Activated T-helper 1 cell treated with Interleukin-2 at 50 U/mL for 16 hours (primary cell): Measurements from ENCODE around the gene CDK4.

Source experiments
- DNase-seq: peaks from one replicate; pipeline ENCODE4 v3.0.0-alpha.2; 2020; ENCODE audit warnings: low read depth

The CDK4 gene

DNA sequence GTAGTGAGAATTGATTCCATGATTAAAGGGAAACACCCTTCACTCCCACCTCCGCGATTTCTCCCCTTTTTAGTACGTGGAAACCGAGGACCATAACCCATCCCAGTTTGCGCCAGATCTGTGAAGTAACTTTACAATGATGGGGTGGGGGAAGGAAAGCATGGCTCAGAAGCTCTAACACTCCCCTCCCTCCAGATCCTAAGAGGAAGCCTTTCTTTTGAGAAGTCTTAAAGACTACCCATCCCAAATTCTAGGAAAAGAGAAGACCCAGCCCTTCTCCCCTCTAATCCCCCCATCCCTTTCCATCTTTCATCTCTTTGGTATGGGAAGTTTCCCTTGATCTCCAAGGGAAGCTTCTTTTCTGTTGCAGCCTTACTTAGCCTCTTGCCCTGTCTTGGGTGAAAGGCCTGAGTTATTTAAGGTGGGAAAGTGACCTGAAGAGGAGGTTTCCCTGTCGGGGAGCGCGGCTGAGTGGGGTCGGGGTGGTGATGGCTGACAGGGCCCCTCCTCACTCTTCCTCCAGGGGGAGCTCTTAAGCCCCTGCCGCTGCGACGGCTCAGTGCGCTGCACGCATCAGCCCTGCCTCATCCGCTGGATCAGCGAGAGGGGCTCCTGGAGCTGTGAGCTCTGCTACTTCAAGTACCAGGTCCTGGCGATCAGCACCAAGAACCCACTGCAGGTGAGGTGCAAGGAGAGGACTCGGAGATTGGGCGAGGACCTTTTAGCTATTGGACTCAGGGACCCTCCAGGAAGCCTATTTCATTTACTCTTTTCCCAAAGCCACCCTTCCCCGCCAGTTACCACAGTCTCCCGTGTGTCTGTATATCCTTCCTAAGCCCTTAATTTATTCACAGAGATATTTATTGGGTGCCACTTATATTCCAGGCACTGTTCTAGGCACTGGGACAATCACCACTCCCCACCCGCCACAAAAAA lies 4.6 kb upstream of the CDK4 start:
- DNase-seq = peak; percentile 55

DNA sequence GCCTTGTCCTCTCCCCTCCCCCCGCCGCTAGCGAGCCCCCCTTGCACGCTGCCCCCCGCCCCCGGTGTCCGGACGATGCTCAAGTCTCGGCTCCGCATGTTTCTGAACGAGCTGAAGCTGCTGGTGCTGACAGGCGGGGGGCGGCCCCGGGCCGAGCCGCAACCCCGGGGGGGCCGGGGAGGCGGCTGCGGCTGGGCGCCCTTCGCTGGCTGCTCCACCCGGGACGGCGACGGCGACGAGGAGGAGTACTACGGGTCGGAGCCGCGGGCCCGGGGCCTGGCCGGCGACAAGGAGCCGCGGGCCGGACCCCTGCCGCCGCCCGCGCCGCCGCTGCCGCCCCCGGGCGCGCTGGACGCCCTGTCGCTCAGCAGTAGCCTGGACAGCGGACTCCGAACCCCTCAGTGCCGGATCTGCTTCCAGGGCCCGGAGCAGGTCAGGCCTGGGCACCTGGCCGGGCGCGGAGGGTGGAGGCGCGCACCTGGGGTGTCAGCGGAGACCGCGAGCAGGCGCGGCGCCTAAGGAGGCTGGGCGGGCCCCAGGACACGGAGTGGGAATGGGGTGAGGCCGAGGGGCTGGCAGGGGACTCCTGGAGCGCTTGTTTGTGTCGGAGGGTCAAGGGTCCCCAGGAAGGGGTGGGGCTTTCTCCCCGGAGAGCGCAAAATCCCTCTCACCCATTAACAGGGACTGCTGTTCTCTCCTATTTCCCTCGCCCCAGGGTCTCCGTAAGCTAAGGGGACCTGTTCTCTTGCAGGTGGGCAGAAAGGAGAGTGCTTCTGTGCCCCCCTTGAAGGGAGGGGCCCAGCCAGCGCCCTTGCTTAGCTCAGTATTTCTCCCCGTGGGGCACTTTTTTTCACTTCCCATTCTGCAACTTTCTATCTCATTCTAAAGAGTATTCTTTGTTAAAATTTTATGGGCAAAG lies 3.6 kb upstream of the CDK4 start:
- peak; percentile 29 for DNase-seq

DNA sequence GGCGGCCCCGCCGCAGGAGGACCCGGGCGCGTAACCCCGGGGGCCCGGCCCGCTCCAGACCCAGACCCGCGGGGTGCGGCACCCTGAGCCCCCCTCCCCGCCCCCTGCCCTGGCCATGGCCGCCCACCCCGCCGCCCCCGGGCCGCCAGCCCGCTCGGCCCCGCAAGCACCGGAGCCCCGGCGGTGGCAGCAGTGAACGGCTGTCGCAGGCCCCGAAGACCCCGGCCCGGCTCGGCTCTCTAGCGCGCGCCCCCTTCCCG lies 3.0 kb upstream of the CDK4 start:
- DNase-seq = no peak

DNA sequence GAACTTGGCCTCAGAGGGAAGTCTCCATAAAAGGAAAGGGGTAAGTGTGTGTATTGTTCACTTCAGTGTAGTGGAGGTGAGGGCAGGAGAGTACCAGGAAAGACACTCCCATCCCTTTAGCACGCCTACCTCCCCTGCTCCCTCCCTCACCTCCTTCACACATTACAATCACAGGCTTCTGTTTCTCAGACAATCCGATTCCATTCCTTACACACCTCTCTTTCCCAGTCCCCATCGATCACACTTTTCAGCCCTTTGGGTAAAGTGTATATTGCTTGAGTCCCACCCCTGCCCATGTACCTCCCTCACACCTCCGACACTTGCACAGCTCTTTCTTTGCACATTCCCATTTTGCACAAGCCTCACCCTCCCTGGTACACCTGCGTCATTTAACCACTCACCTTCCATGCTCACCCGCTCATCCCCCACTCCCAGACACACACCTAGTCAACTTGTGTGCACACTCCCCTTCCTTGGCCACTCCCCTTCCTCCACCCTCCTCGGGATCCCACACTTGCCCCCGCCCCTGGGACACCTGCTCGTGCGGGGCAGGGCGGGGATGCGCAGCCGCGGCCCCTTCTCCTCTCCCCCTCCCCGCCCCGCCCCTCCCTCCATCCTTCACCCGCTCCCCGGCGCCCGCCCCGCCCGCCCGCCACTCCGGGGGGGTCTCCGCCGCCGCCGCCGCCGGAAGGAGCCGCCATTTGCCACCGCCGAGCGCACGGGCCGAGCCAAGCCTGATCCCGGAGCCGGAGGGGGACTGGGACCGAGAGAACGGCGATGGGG lies 2.5 kb upstream of the CDK4 start, which contains the start of gene MARCHF9:
Gene MARCHF9 (plus strand): TSS at position 693 of the 783 bp plus-strand sequence. CDS start 426 bp downstream, outside the sequence.
- DNase-seq = peak; percentile 77

DNA sequence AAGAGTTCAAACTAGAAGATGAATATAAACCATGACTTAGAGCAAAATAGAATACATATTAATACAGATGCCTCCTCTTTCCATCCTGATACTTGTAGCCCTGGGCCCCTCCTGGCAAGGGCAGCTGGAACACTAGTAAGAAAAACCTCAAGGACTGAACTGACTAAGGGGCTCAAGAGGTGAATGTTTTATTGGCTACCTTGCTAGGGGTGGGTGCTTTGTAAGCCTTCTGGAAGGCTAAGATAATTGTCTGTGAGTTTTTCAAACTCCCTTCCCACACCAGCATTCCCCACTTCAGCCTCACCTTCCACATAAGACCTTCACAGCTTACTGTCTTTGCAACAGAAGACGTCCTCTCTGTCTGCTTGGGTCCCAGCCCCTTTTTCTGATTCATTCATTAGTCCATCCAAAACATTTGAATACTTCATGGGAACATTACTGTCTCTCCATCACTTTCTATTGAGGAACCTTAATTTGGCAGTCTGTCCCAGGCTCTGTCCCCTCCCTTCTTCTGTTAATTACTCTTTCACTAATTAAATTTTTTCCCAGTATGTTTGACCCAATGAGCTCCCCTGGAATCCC lies 1.7 kb upstream of the CDK4 start:
- no peak for DNase-seq

DNA sequence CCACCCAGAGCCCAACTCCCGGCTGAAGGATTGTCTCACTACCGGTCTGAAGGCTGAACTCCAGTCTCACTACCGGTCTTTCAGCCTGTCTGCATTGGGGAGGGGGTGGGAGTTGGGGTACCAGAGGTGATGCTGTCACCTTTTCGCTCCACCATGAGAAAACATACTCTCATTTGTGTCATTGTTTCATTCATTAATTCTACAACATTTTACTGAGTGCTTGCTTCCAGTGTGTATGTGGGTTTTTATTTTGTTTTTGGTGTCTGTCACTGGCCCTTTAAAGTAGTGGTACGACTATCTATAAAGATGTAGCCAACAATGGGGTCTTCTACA lies 524 bp upstream of the CDK4 start:
- DNase-seq = no peak

DNA sequence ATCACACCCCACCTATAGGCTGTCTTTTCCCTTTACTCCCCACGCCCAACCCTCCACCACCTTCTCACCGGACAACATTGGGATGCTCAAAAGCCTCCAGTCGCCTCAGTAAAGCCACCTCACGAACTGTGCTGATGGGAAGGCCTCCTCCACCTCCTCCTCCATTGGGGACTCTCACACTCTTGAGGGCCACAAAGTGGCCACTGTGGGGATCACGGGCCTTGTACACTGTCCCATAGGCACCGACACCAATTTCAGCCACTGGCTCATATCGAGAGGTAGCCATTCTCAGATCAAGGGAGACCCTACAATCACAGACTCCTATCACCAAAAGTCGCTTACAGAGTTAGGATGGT lies 700 bp downstream of the CDK4 start:
- no peak for DNase-seq

DNA sequence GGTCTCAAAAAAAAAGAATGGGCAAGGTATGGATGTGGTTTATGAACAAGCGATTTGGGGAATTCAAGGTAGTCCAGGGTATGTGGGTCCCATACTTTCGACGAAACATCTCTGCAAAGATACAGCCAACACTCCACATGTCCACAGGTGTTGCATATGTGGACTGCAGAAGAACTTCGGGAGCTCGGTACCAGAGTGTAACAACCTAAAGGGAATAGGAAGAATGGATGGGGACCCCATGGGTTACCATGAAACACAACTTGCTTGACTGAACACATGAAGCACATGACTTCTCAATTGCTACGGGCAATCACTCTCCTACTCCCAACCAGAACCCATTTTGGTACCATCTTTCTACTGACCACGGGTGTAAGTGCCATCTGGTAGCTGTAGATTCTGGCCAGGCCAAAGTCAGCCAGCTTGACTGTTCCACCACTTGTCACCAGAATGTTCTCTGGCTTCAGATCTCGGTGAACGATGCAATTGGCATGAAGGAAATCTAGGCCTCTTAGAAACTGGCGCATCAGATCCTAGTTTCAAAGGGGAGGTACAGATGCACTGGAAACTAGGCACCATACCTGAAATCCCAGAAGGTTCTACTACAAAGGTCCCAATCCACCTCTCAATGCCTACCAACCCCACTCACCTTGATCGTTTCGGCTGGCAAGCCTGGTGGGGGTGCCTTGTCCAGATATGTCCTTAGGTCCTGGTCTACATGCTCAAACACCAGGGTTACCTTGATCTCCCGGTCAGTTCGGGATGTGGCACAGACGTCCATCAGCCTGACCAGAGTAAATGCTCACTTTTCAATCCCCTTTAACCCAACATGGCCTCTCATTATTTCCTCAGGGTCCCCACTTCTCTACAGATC lies 1.3 kb downstream of the CDK4 start:
- DNase-seq = no peak

DNA sequence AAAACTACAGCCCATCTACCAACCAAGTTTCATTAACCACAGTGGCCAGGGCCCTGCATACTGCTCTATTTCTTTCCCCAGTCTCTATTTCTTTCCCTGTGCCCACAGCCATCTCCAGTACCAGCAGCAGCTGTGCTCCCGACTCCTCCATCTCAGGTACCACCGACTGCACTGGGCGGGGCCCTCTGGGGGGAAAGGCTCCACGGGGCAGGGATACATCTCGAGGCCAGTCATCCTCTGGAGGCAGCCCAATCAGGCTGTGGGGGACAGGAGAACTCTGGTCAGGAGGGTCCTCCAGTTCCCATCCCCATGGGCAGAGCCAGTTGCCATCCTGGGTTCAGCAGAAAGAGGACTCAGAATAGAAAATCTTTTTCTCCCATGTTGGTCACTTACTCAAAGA lies 3.0 kb downstream of the CDK4 start:
- no peak for DNase-seq

DNA sequence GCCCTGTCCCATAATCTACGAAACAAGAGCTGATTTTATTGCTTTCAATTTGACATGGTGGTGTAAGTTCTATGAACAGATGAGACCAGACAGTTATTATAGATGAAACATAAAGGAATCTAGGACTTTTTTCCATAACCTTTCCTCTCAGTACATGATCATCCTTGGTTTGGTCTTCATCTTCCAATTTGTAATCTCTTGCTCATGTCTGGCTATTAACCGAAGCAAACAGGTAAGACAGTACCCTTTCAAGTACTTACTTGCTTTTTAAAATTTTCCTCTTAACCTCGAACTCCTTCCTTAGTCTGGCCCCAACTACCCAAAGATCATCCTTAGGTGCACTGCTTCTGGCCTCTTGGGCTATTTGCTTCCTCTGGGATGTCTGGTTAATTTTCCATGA lies 6.1 kb downstream of the CDK4 start:
- no peak for DNase-seq

DNA sequence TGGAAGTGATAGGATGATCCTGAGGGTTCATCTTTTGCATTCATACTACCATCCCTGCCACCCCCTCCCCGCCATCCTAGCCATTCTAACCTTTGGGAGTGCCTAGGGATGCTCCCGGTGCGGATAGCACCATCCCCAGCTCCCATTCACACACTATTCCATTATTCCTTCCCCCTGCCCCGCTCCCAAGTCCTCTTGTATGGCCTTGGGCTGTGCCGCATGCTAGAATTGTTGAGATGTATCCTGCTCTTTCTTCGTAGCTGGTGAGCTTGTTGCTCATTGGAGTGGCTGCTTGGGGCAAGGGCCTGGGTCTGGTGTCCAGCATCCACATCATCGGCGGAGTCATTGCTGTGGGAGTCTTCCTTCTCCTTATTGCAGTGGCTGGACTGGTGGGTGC lies 6.6 kb downstream of the CDK4 start:
- DNase-seq = no peak

DNA sequence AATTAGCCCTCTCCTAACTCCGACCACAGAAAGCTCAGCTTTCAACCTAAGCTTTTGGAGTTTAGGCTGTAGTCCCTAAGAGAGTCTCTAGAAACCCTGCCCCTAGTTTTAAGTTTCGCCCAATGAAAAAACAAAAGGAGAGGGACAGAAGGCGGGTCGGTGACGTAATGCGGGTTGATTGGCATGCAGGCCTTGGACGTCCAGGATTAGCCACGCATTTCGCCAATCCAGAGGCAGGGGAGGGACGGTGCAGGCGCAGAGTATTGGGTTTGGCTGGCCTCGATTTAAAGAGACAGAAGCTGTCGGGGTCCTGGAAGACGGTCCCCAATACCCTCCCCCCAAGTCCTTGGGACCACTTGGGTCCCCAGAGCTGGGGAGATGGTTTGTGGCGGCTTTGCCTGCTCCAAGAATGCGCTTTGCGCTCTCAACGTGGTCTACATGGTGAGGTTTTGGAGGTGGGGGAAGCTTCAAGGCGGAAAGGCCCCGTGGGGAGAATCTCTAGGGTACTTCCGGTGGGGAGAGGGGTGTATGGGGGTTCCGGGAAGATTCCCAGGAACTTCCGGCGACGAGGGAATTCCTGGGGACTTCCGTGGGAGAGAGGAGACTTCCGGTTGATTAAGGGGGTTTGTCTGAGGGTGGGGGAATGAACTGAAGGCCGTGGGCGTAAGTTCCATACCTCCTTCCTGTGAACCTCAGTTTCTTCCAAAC lies 7.2 kb downstream of the CDK4 start, which contains the start of gene TSPAN31:
Gene TSPAN31 (plus strand): TSS at position 263 of the 708 bp plus-strand sequence. CDS start 116 bp downstream, at position 379.
- peak; percentile 84 for DNase-seq

DNA sequence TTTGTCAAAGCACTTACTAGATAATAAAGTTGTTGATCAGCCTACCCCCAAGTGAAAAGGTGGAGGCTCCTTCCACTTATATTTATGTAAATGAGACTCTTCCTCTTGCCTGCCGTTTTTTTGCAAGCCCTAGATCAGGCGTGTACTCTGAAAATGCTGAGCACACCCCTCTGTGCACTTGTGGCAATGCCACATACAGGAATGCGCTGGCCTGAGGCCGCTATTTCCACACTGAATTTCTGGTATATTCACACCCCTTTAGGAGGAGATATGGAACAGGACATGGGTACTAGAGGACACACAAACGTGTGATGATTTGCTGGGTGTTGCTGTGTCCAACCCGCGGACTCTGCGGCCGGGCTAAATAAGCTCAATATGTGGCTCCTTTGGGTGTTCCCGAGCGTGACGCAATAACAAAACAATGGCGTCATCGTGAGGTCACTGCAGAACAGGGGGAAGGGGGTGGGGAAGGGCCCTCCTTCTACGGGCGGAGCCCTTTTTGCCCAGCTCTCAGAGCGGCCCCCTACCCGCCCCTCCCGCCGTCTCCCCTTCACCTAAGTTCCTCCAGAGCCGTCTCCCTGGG lies 7.8 kb downstream of the CDK4 start:
- peak; percentile 33 for DNase-seq

DNA sequence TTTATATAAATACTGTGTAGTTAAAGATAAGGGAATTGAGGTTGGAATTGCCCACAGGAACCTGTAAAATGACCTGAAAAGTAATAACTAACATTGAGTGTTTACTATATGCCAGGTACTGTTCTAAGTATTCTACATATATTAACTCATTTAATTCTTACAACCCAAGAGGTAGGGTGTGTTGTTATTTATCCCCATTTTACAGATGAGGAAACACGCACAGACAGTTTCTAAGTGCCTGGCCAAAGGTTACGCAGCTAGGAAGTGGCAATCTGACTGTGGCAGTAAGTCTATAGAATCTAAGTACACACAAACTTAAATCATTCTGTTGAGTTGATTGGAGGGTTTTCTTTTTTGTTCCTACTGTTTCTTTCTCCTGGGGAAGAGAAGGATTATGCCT lies 8.3 kb downstream of the CDK4 start:
- no peak for DNase-seq

DNA sequence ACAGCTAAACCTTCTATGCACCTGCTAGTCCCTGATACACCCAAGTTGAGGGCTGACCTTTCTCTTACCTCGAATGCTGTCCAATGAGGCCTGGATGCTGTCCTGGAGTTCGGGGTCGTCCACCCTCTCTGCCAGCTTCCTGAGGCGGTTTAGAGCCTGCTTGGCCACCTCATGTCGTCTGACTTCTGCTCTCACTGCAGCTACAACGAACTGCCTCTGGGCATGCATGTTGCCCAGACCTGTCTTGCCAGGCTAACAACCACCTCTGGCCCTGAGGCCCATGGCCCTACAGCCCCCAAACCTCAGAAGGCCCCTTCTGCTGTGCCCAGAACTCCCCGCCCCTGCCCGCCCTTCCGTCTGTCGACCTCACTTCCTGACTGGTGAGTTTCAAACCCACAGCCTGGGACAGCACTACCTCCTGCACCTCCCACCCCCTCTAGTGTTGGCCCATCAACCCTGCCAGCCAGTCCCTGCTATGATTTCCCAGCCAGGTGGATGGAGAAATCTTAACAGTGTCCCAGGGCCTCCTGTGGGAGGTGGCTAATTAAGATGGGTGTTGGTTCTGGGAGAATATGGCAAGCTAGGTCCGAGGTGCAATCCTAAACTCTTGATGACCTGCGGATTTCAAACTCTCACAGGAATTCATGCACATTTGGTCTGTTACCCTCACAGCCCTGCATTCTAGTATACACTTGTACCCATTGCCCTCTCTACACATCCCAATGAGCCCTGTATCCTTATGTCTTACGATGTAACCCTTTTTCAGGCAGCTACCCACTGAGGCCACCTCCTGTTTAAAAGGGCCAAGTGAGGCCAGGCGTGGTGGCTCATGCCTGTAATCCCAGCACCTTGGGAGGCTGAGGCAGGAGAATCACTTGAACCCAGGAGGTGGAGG lies 10.0 kb downstream of the CDK4 start:
- peak; percentile 68 for DNase-seq

DNA sequence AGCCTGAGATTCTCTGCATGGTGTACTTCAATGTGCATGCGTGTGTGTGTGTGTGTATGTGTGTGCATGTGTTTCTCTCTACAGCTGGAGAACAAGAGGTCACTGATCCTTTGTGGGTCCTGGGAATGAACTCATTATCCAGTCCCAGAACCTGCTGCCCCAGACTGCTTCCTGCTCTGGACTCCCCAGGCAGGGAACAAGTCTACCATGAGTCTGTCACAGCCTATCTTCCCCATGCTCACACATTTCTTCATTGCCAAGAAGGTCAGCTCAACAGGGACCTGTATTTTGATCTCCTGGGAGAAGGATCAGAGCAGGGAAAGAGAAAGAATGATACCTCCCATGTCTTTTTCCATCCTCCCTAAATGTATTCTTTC lies 10.7 kb downstream of the CDK4 start:
- no peak for DNase-seq

DNA sequence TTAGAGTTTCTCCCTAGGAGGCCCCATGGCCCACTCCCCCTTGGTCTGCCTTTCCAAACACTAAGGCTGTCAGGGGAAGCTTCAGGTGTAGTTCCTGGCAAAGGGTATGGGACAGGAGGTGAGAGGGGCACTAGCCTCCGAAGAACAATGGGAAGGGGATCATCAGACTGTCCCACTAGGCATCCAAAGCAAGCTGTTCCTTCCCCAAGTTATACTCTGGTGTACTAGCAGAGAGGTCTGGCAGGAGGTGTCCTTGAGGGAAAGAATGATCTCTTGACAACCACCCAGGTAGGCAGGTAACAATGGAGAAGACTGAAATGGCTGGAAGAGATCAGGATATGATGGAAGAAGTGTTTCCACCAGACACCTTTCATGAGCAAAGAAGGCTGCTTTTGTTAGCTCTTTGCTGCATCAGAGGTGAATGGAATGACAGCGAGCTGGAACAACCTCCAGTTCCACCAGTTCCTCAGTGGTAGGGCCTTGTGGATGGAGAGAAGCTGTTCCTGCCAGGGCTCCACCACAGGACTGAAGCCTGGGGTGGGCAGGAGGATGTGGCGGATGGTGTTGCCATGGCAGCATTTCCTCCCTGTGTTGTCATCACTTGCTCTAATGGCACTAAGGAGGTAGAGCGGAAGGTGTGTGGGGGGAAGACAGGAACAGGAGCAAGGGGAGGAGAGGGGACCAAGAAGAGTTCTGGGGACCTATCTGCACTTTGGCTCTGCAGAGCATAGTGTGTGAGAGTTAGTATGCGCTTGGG lies 11.3 kb downstream of the CDK4 start:
- peak; percentile 70 for DNase-seq

DNA sequence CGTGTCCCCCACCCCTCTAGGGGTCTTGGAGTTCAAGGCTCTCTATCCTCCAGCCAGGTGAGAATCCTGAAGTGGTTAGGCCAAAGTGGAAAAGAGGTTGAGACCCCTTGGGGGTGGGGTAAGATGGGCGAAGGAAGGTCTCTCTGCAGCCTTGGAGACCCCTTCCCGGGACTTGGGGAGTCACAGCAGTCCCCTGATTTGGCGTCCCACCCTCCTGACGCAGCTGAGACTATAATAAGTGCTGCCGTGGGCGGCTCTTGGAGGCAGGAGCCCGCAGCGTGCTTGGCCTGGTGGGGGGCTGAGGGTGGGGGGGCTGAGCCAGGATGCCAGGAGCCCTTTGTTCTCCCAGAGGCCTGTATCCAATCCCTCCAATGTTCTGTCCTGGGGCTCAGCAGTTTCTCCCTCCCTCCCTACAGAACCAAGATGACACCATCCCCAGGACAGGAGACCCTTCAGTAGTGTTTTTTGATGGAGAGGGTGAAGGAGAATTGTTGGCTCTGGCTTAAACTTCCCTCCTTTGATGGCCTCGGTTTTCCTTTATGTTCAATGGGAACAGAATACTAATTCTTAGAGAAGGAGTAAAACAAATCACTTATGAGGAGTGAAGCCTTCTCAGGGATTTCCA lies 12.1 kb downstream of the CDK4 start:
- DNase-seq = no peak
